ENCODE data around the gene MBD3L3. TPM values are rescaled to one million over a fixed set of nuclear protein-coding genes. Genes with fewer than 3 reads are reported as not detected.
"Not testable (repeated sequence)": the region's sequence is repeated elsewhere in the genome, so short reads cannot be mapped to it uniquely, and the experiment has no call there.

Gene MBD3L3
- total and polyA plus RNA-seq, 2 experiments from 2014 or later = not detected

GRCh38 chr19:7052896-7053295 lies 5.6 kb downstream of the MBD3L3 start:
- ATAC-seq; H3K4me1 ChIP-seq (ENCODE audit: insufficient read depth); H3K4me3 Mint-ChIP-seq: not testable (repeated sequence)

DNA sequence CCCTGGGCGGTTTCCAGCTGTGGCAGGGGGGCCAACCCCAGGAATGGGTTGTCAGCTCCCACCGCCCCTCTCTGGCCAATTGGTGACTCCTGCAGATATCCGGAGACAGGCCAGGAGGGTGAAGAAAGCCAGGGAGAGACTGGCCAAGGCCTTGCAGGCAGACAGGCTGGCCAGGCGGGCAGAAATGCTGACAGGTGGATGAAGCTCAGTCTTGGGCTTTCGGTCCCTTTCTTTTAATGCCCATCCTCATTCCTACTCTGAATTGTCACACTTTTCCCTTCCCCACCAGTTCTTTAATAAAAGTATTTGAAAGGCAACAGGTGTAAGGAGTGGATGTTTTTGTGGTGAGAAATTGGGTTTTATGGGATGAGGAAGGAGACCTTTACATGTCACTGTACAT lies 7.1 kb downstream of the MBD3L3 start:
- not testable (repeated sequence) for H3F3A ChIP-seq (replicated peaks; ENCODE audit: low read depth); H3K4me3 ChIP-seq; H3K36me3 ChIP-seq (ENCODE audit: insufficient read depth); H3K9me2 ChIP-seq (ENCODE audit: insufficient read depth); DNase-seq (ENCODE audit: low spot score); H3K4me2 ChIP-seq; H3K27ac Mint-ChIP-seq; H3K4me1 Mint-ChIP-seq; H2AFZ ChIP-seq; H3K4me1 ChIP-seq (ENCODE audit: insufficient read depth); H3K4me3 Mint-ChIP-seq; H3K36me3 Mint-ChIP-seq (ENCODE audit: low read depth); H4K20me1 ChIP-seq (replicated peaks; ENCODE audit: insufficient read depth); H3K27me3 Mint-ChIP-seq (ENCODE audit: insufficient read depth, low read depth, poor library complexity); H3K27ac ChIP-seq (ENCODE audit: low read depth); H3K27me3 ChIP-seq (ENCODE audit: insufficient read depth); ATAC-seq; H3K79me2 ChIP-seq (replicated peaks; ENCODE audit: insufficient read depth)
- peaks cover 11% of the 10 kb centered on the region; the same call in 2 of the 3 replicates for H3K9me3 Mint-ChIP-seq

More at GRCh38 chr19:7052896-7053295, 5.6 kb downstream of the MBD3L3 start:
- H3K36me3 ChIP-seq (ENCODE audit: insufficient read depth); H3K27ac Mint-ChIP-seq; H3F3A ChIP-seq (replicated peaks; ENCODE audit: low read depth); H3K27ac ChIP-seq (ENCODE audit: low read depth); H3K27me3 Mint-ChIP-seq (ENCODE audit: insufficient read depth, low read depth, poor library complexity); H3K4me3 ChIP-seq; H3K27me3 ChIP-seq (ENCODE audit: insufficient read depth); DNase-seq (ENCODE audit: low spot score); H3K9me2 ChIP-seq (ENCODE audit: insufficient read depth); H2AFZ ChIP-seq; H3K36me3 Mint-ChIP-seq (ENCODE audit: low read depth); H4K20me1 ChIP-seq (replicated peaks; ENCODE audit: insufficient read depth); H3K79me2 ChIP-seq (replicated peaks; ENCODE audit: insufficient read depth); H3K4me2 ChIP-seq; H3K4me1 Mint-ChIP-seq: not testable (repeated sequence)
- peaks cover 11% of the 10 kb centered on the region; the same call in 2 of the 3 replicates for H3K9me3 Mint-ChIP-seq

- H3K4me2 ChIP-seq = not testable (repeated sequence)
Measured at GRCh38 chr19:7049021-7049420, 9.5 kb downstream of the MBD3L3 start, which contains the start of gene MBD3L2. Gene MBD3L2, plus strand, starts transcription at chr19:7049321. Its CDS starts 53 bp downstream, at chr19:7049374.

GRCh38 chr19:7041563-7041962 lies 16.9 kb downstream of the MBD3L3 start:
- H4K20me1 ChIP-seq (replicated peaks; ENCODE audit: insufficient read depth); DNase-seq (ENCODE audit: low spot score); H3K27me3 Mint-ChIP-seq (ENCODE audit: insufficient read depth, low read depth, poor library complexity); H3K4me3 ChIP-seq; H3K36me3 Mint-ChIP-seq (ENCODE audit: low read depth); H3K9me2 ChIP-seq (ENCODE audit: insufficient read depth); ATAC-seq; H3K27ac ChIP-seq (ENCODE audit: low read depth); H3K27ac Mint-ChIP-seq; H2AFZ ChIP-seq; H3K36me3 ChIP-seq (ENCODE audit: insufficient read depth); H3K27me3 ChIP-seq (ENCODE audit: insufficient read depth); H3K9me3 Mint-ChIP-seq; H3K79me2 ChIP-seq (replicated peaks; ENCODE audit: insufficient read depth); H3F3A ChIP-seq (replicated peaks; ENCODE audit: low read depth); H3K4me1 Mint-ChIP-seq; H3K4me1 ChIP-seq (ENCODE audit: insufficient read depth); H3K4me3 Mint-ChIP-seq; H3K4me2 ChIP-seq: not testable (repeated sequence)

More at GRCh38 chr19:7049021-7049420, 9.5 kb downstream of the MBD3L3 start, which contains the start of gene MBD3L2:
- H3K36me3 ChIP-seq (ENCODE audit: insufficient read depth); H3F3A ChIP-seq (replicated peaks; ENCODE audit: low read depth); H3K4me1 ChIP-seq (ENCODE audit: insufficient read depth); H3K27ac Mint-ChIP-seq; H3K9me2 ChIP-seq (ENCODE audit: insufficient read depth); ATAC-seq; H4K20me1 ChIP-seq (replicated peaks; ENCODE audit: insufficient read depth); H2AFZ ChIP-seq; H3K79me2 ChIP-seq (replicated peaks; ENCODE audit: insufficient read depth); H3K9me3 Mint-ChIP-seq; H3K4me3 Mint-ChIP-seq; H3K27me3 ChIP-seq (ENCODE audit: insufficient read depth); H3K27ac ChIP-seq (ENCODE audit: low read depth); H3K4me1 Mint-ChIP-seq; DNase-seq (ENCODE audit: low spot score); H3K27me3 Mint-ChIP-seq (ENCODE audit: insufficient read depth, low read depth, poor library complexity); H3K4me3 ChIP-seq; H3K36me3 Mint-ChIP-seq (ENCODE audit: low read depth): not testable (repeated sequence)

GRCh38 chr19:7040079-7040478 lies 18.4 kb downstream of the MBD3L3 start, which contains the start of gene MBD3L4:
Gene MBD3L4, minus strand, starts transcription at chr19:7040179. Its CDS starts 35 bp downstream, at chr19:7040144.
- H3K4me3 Mint-ChIP-seq; H3K4me3 ChIP-seq; H3K27me3 Mint-ChIP-seq (ENCODE audit: insufficient read depth, low read depth, poor library complexity); H4K20me1 ChIP-seq (replicated peaks; ENCODE audit: insufficient read depth); H3F3A ChIP-seq (replicated peaks; ENCODE audit: low read depth); H2AFZ ChIP-seq; H3K79me2 ChIP-seq (replicated peaks; ENCODE audit: insufficient read depth); H3K27ac ChIP-seq (ENCODE audit: low read depth); H3K27me3 ChIP-seq (ENCODE audit: insufficient read depth); ATAC-seq; DNase-seq (ENCODE audit: low spot score); H3K9me3 Mint-ChIP-seq; H3K9me2 ChIP-seq (ENCODE audit: insufficient read depth); H3K36me3 Mint-ChIP-seq (ENCODE audit: low read depth); H3K4me1 Mint-ChIP-seq; H3K27ac Mint-ChIP-seq; H3K36me3 ChIP-seq (ENCODE audit: insufficient read depth); H3K4me2 ChIP-seq; H3K4me1 ChIP-seq (ENCODE audit: insufficient read depth): not testable (repeated sequence)

GRCh38 chr19:7030278-7030677 lies 28.2 kb downstream of the MBD3L3 start, which contains the start of gene MBD3L5:
Gene MBD3L5, plus strand, starts transcription at chr19:7030578. Its CDS starts 34 bp downstream, at chr19:7030612.
- H3K9me3 Mint-ChIP-seq; H3K4me2 ChIP-seq; H3K27me3 ChIP-seq (ENCODE audit: insufficient read depth): not testable (repeated sequence)

GRCh38 chr19:7028790-7029189 lies 29.7 kb downstream of the MBD3L3 start:
- not testable (repeated sequence) for H3K9me3 Mint-ChIP-seq; H3K27ac Mint-ChIP-seq; H4K20me1 ChIP-seq (replicated peaks; ENCODE audit: insufficient read depth)

More at GRCh38 chr19:7030278-7030677, 28.2 kb downstream of the MBD3L3 start, which contains the start of gene MBD3L5:
- H3K4me3 ChIP-seq; H3K4me3 Mint-ChIP-seq; H3K36me3 ChIP-seq (ENCODE audit: insufficient read depth); H3K9me2 ChIP-seq (ENCODE audit: insufficient read depth); H3K27ac ChIP-seq (ENCODE audit: low read depth); H4K20me1 ChIP-seq (replicated peaks; ENCODE audit: insufficient read depth); DNase-seq (ENCODE audit: low spot score); ATAC-seq; H3F3A ChIP-seq (replicated peaks; ENCODE audit: low read depth); H3K36me3 Mint-ChIP-seq (ENCODE audit: low read depth); H3K27ac Mint-ChIP-seq; H2AFZ ChIP-seq; H3K79me2 ChIP-seq (replicated peaks; ENCODE audit: insufficient read depth); H3K4me1 Mint-ChIP-seq; H3K27me3 Mint-ChIP-seq (ENCODE audit: insufficient read depth, low read depth, poor library complexity); H3K4me1 ChIP-seq (ENCODE audit: insufficient read depth): not testable (repeated sequence)

More at GRCh38 chr19:7028790-7029189, 29.7 kb downstream of the MBD3L3 start:
- H3K4me2 ChIP-seq; H3K4me1 ChIP-seq (ENCODE audit: insufficient read depth); DNase-seq (ENCODE audit: low spot score); H3K36me3 Mint-ChIP-seq (ENCODE audit: low read depth); H3F3A ChIP-seq (replicated peaks; ENCODE audit: low read depth); H3K36me3 ChIP-seq (ENCODE audit: insufficient read depth); H2AFZ ChIP-seq; H3K4me3 ChIP-seq; ATAC-seq; H3K4me3 Mint-ChIP-seq; H3K9me2 ChIP-seq (ENCODE audit: insufficient read depth); H3K27me3 Mint-ChIP-seq (ENCODE audit: insufficient read depth, low read depth, poor library complexity); H3K79me2 ChIP-seq (replicated peaks; ENCODE audit: insufficient read depth); H3K27ac ChIP-seq (ENCODE audit: low read depth); H3K4me1 Mint-ChIP-seq; H3K27me3 ChIP-seq (ENCODE audit: insufficient read depth): not testable (repeated sequence)
